A549 (cell line): Measurements from ENCODE around the gene RAB29. TPM values are rescaled to one million over a fixed set of nuclear protein-coding genes. Genes with fewer than 3 reads are reported as not detected.

Source experiments
- ATAC-seq, 2 experiments: fragments of 200-7000 bp in 1 of 2; fragments of >200 bp in 1 of 2; cut with Nextera tagmentation in 1 of 2; cut with Tn5 transposase in 1 of 2; 3 replicates each; pipeline versions ENCODE4 v1.8.0 to v1.9.1; 2018 to 2020; ENCODE audit warnings: mild to moderate bottlenecking in 1 of 2, moderate library complexity in 1 of 2
- CTCF ChIA-PET: fragments of 300-600 bp; sonication (Branson Sonifier 250); formaldehyde crosslinking; extraction: SDS; loops from one replicate; lab custom pipeline; 2021; ENCODE audit warnings: antibody characterized with exemption, inconsistent platforms; lab: Yijun Ruan, JAX
- POLR2A ChIA-PET: fragments of 350-600 bp; formaldehyde crosslinking; extraction: SDS; loops from one replicate; lab custom pipeline; 2021; ENCODE audit warnings: antibody characterized with exemption, inconsistent platforms; lab: Yijun Ruan, JAX
- DNase-seq, 2 experiments: peaks; one replicate each; pipeline versions ENCODE4 v3.0.0 to v3.0.0-alpha.2; 2011 to 2016; ENCODE audit warnings: low read depth in 1 of 2, low spot score in 1 of 2
- FAIRE-seq: peaks from 2 replicates; lab custom pipeline; 2011; peaks lifted over from hg19 to GRCh38; lab: Jason Lieb, UNC
- H3K27ac ChIP-seq, 2 experiments: fragments of >200 bp; sonication (Bioruptor Twin); formaldehyde crosslinking; 3 replicates each; pipeline ENCODE4 v1.5.1; 2016 to 2017
- H3K4me1 ChIP-seq: fragments of >200 bp; sonication (Bioruptor Twin); formaldehyde crosslinking; 3 replicates; pipeline ENCODE4 v1.6.1; 2016
- H3K4me2 ChIP-seq: fragments of >200 bp; sonication (Bioruptor Twin); formaldehyde crosslinking; 3 replicates; pipeline ENCODE4 v1.6.1; 2016
- H3K4me3 ChIP-seq: fragments of >200 bp; sonication (Bioruptor Twin); formaldehyde crosslinking; 3 replicates; pipeline ENCODE4 v1.5.1; 2016
- H3K9me3 ChIP-seq: fragments of >200 bp; sonication (Bioruptor Twin); formaldehyde crosslinking; 3 replicates; pipeline ENCODE4 v1.6.1; 2016
- BHLHE40 ChIP-seq: IDR thresholded peaks from 2 replicates; pipeline ENCODE4 v1.6.1; 2012; ENCODE audit warnings: low read depth, low read length, inconsistent platforms
- CEBPB ChIP-seq, 2 experiments: fragments of >200 bp in 1 of 2; sonication (Bioruptor Twin) in 1 of 2; formaldehyde crosslinking in 1 of 2; IDR thresholded peaks; 2 replicates each; pipeline ENCODE4 v1.6.1; 2012 to 2016
- ELK1 ChIP-seq: fragments of 150-350 bp; IDR thresholded peaks from 2 replicates; pipeline ENCODE4 v1.6.1; 2014; ENCODE audit warnings: low read depth, mild to moderate bottlenecking, low read length
- EP300 ChIP-seq, 2 experiments: fragments of >200 bp; sonication (Bioruptor Twin); formaldehyde crosslinking; IDR thresholded peaks; 2 replicates in 1 of 2; 3 replicates in 1 of 2; pipeline ENCODE4 v1.6.1; 2016 to 2017
- ESRRA ChIP-seq: fragments of 150-350 bp; IDR thresholded peaks from 2 replicates; pipeline ENCODE4 v1.6.1; 2014; ENCODE audit warnings: mild to moderate bottlenecking, low read length, borderline replicate concordance
- FOXS1 ChIP-seq: fragments of 250-450 bp; sonication (Bioruptor Pico); IDR thresholded peaks from 2 replicates; pipeline ENCODE4 v1.5.0; 2020; ENCODE audit warnings: mild to moderate bottlenecking, moderate library complexity
- HEYL ChIP-seq: fragments of 250-450 bp; sonication (Bioruptor Pico); IDR thresholded peaks from 2 replicates; pipeline ENCODE4 v1.8.0; 2021; ENCODE audit warnings: mild to moderate bottlenecking, moderate library complexity
- HOXB5 ChIP-seq: fragments of 250-450 bp; sonication (Bioruptor Pico); IDR thresholded peaks from 2 replicates; pipeline ENCODE4 v1.5.0; 2020; ENCODE audit warnings: mild to moderate bottlenecking, moderate library complexity
- JUNB ChIP-seq: fragments of >200 bp; sonication (Bioruptor Twin); formaldehyde crosslinking; IDR thresholded peaks from 2 replicates; pipeline ENCODE4 v1.6.1; 2016
- MAFK ChIP-seq: fragments of 450-650 bp; IDR thresholded peaks from 2 replicates; pipeline ENCODE4 v1.6.1; 2014; ENCODE audit not compliant: partially characterized antibody
- MYC ChIP-seq: IDR thresholded peaks from 2 replicates; pipeline ENCODE4 v1.6.1; 2012; ENCODE audit warnings: mild to moderate bottlenecking, inconsistent platforms, low read length, improper control_type of control experiment, borderline replicate concordance
- NPAS2 ChIP-seq: fragments of 250-450 bp; sonication (Bioruptor Pico); IDR thresholded peaks from 2 replicates; pipeline ENCODE4 v1.8.0; 2022; ENCODE audit warnings: mild to moderate bottlenecking, moderate library complexity, borderline replicate concordance
- NR3C1 ChIP-seq: fragments of >200 bp; sonication (Bioruptor Twin); formaldehyde crosslinking; IDR thresholded peaks from 3 replicates; pipeline ENCODE4 v1.6.1; 2017
- POLR2AphosphoS2 ChIP-seq: conservative IDR thresholded peaks from 2 replicates; pipeline ENCODE4 v1.6.1; 2012; ENCODE audit warnings: low read length, improper control_type of control experiment, inconsistent platforms
- RCOR1 ChIP-seq: fragments of 150-350 bp; IDR thresholded peaks from 2 replicates; pipeline ENCODE4 v1.6.1; 2014; ENCODE audit warnings: antibody characterized with exemption, low read length, low read depth
- RFX5 ChIP-seq: fragments of 450-650 bp; IDR thresholded peaks from 2 replicates; pipeline ENCODE4 v1.7.1; 2014; ENCODE audit warnings: antibody characterized with exemption, mild to moderate bottlenecking, moderate library complexity
- RNF2 ChIP-seq: fragments of 200-600 bp; sonication (generic); IDR thresholded peaks from 2 replicates; pipeline ENCODE4 v1.6.1; 2016; ENCODE audit warnings: low read depth, mild to moderate bottlenecking, antibody characterized with exemption, moderate library complexity, borderline replicate concordance
- SREBF2 ChIP-seq: fragments of 450-650 bp; IDR thresholded peaks from 2 replicates; pipeline ENCODE4 v1.6.1; 2014; ENCODE audit warnings: mild to moderate bottlenecking, moderate library complexity
- ZFP36 ChIP-seq: fragments of 450-650 bp; IDR thresholded peaks from 2 replicates; pipeline ENCODE4 v1.6.1; 2014; ENCODE audit warnings: borderline replicate concordance; ENCODE audit not compliant: partially characterized antibody
- WGBS: methylation state at CpG from one replicate; pipeline ENCODE4 v1.1.6; 2017; ENCODE audit errors: missing lambda C conversion rate; 5-methylcytosine and 5-hydroxymethylcytosine counted together
- polyA plus RNA-seq, 4 experiments: library from polyadenylated mRNA; depleted of rRNA in 3 of 4; stranded (reverse); fragments of >200 nt; fragmentation: RNase III in 1 of 4; extraction: RNeasy Plus Mini Kit Qiagen cat#74134 plus additional on column Dnase treatment in 1 of 4; gene quantifications; 2 replicates in 3 of 4; 3 replicates in 1 of 4; pipeline ENCODE4 v1.2.3, GENCODE V29; 2011 to 2017
- TF ChIP-seq, protein P1 (sequence below): fragments of 250-450 bp; sonication (Bioruptor Pico); IDR thresholded peaks from 2 replicates; pipeline ENCODE4 v1.5.0; 2020; ENCODE audit warnings: low read depth, mild to moderate bottlenecking, moderate library complexity
- TF ChIP-seq, protein P2 (sequence below): fragments of 200-600 bp; sonication (generic); IDR thresholded peaks from 2 replicates; pipeline ENCODE4 v1.6.1; 2016; ENCODE audit warnings: antibody characterized with exemption, mild to moderate bottlenecking, moderate library complexity
- TF ChIP-seq, protein P3 (sequence below): fragments of >200 bp; sonication (Bioruptor Twin); formaldehyde crosslinking; IDR thresholded peaks from 3 replicates; pipeline ENCODE4 v1.5.1; 2016
- TF ChIP-seq, protein P4 (sequence below): fragments of 450-650 bp; IDR thresholded peaks from 2 replicates; pipeline ENCODE4 v1.6.1; 2014; ENCODE audit warnings: antibody characterized with exemption
- TF ChIP-seq, protein P5 (sequence below): IDR thresholded peaks from 2 replicates; pipeline ENCODE4 v1.6.1; 2012
- TF ChIP-seq, protein P6 (sequence below): IDR thresholded peaks from 2 replicates; pipeline ENCODE4 v1.6.1; 2012

Gene RAB29
- polyA plus RNA-seq, 2 of the 4 experiments (the other 2 are of a cell fraction) = 9.8 to 17.9 TPM

DNA sequence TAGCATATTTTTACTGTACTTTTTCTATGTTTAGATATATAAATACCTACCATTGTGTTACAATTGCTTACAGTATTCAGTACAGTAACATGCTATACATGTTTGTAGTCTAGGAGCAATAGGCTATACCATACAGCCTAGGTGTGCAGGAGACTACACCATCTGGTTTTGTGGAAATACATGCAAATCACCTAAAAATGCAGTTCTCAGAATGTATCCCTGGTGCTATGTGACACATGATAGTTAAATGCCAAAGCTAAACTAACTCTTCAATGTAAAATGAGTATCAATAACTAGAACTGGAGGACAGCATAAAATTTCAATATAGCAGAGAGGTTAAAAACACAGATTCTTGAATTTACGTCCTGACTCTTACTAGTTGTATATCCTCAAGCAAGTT is 40.1 kb downstream of the RAB29 start:
- no peak for ATAC-seq

DNA sequence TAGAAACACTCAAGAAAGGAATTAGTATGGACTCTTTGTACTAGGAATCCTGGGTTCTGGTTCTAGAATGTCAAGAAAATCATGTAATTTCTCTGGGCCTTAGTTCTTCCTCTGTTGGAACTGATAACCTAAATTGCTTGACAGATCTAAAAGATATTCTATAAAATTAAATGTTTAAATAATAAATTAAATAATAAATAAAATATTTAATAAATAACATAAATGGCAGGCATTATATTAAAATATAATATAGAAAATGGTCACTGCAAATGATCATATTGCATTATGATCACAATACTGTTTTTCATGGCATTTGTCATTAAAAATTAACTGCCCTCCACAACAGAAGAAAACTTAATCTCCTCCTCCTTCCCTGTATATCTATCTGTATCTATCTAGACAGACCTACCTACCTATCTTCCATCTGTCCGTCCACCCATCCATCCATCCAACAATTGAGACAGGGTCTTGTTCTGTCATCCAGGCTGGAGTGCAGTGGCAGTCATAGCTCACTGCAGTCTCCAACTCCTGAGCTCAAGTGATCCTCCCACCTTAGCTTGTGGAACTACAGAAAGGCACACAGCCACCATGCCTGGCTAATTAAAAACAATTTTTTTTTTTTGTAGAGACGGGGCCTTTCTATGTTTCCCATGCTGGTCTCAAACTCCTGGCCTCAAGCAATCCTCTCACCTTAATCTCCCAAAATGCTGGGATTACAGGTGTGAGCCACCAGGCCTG is 41.7 kb downstream of the RAB29 start:
- peaks cover 20% of the 10 kb centered on the region for H3K4me1 ChIP-seq
- ChIA-PET CTCF (interaction anchor here (1.1 to 5.6 kb wide), 4 partner anchors 15 to 75 kb away, joined by 4 to 37 read pairs (median 9); no protein-coding TSS in a partner anchor), POLR2A (no interaction called here)
- 73% methylated on average over 2 of the region's 2 CpGs for WGBS
- DNase-seq (no peak), ATAC-seq (peak in 1 of 2 experiments; percentile 40; a peak in 3 of 6 replicates), FAIRE-seq (no peak)
- no peak overlapping the region for H3K4me3 ChIP-seq
- no peak overlapping the region for H3K27ac ChIP-seq
- H3K9me3 ChIP-seq = no peaks in the 10 kb centered on the region
- 0 out of 3 replicates have a peak overlapping the region, but pooled peaks have one; percentile 19 for H3K4me2 ChIP-seq
- TF ChIP-seq ESRRA (no peak), RCOR1 (no peak), NR3C1 (no peak), MYC (no peak), RFX5 (no peak), FOXS1 (no peak), EP300 (IDR thresholded peaks at IDR 0.05) (no peak)
- TF ChIP-seq, protein P1, sequence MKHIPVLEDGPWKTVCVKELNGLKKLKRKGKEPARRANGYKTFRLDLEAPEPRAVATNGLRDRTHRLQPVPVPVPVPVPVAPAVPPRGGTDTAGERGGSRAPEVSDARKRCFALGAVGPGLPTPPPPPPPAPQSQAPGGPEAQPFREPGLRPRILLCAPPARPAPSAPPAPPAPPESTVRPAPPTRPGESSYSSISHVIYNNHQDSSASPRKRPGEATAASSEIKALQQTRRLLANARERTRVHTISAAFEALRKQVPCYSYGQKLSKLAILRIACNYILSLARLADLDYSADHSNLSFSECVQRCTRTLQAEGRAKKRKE (CRISPR knock-in tag) = no peak
- TF ChIP-seq, protein P2, sequence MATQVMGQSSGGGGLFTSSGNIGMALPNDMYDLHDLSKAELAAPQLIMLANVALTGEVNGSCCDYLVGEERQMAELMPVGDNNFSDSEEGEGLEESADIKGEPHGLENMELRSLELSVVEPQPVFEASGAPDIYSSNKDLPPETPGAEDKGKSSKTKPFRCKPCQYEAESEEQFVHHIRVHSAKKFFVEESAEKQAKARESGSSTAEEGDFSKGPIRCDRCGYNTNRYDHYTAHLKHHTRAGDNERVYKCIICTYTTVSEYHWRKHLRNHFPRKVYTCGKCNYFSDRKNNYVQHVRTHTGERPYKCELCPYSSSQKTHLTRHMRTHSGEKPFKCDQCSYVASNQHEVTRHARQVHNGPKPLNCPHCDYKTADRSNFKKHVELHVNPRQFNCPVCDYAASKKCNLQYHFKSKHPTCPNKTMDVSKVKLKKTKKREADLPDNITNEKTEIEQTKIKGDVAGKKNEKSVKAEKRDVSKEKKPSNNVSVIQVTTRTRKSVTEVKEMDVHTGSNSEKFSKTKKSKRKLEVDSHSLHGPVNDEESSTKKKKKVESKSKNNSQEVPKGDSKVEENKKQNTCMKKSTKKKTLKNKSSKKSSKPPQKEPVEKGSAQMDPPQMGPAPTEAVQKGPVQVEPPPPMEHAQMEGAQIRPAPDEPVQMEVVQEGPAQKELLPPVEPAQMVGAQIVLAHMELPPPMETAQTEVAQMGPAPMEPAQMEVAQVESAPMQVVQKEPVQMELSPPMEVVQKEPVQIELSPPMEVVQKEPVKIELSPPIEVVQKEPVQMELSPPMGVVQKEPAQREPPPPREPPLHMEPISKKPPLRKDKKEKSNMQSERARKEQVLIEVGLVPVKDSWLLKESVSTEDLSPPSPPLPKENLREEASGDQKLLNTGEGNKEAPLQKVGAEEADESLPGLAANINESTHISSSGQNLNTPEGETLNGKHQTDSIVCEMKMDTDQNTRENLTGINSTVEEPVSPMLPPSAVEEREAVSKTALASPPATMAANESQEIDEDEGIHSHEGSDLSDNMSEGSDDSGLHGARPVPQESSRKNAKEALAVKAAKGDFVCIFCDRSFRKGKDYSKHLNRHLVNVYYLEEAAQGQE = no peak

More for the DNA sequence above, 40.1 kb downstream of the RAB29 start:
- Histone ChIP-seq H3K9me3 (no peaks in the 10 kb centered on the region), H3K27ac (no peak overlapping the region), H3K4me1 (peaks cover 28% of the 10 kb centered on the region), H3K4me3 (no peak overlapping the region), H3K4me2 (no peak overlapping the region)
- WGBS = 92% methylated on average over 1 of the region's 1 CpG
- no peak for DNase-seq
- ChIA-PET CTCF (interaction anchor here (1.6 kb wide), 1 partner anchor 77 kb away, joined by 5 read pairs; no protein-coding TSS in a partner anchor), POLR2A (no interaction called here)
- no peak for TF ChIP-seq JUNB
- no peak for TF ChIP-seq RNF2
- no peak for TF ChIP-seq CEBPB (IDR thresholded peaks at IDR 0.05)
- TF ChIP-seq, protein P3, sequence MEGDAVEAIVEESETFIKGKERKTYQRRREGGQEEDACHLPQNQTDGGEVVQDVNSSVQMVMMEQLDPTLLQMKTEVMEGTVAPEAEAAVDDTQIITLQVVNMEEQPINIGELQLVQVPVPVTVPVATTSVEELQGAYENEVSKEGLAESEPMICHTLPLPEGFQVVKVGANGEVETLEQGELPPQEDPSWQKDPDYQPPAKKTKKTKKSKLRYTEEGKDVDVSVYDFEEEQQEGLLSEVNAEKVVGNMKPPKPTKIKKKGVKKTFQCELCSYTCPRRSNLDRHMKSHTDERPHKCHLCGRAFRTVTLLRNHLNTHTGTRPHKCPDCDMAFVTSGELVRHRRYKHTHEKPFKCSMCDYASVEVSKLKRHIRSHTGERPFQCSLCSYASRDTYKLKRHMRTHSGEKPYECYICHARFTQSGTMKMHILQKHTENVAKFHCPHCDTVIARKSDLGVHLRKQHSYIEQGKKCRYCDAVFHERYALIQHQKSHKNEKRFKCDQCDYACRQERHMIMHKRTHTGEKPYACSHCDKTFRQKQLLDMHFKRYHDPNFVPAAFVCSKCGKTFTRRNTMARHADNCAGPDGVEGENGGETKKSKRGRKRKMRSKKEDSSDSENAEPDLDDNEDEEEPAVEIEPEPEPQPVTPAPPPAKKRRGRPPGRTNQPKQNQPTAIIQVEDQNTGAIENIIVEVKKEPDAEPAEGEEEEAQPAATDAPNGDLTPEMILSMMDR = no peak
- TF ChIP-seq ZFP36 = no peak
- TF ChIP-seq, protein P4, sequence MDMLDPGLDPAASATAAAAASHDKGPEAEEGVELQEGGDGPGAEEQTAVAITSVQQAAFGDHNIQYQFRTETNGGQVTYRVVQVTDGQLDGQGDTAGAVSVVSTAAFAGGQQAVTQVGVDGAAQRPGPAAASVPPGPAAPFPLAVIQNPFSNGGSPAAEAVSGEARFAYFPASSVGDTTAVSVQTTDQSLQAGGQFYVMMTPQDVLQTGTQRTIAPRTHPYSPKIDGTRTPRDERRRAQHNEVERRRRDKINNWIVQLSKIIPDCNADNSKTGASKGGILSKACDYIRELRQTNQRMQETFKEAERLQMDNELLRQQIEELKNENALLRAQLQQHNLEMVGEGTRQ = no peak
- TF ChIP-seq MAFK = no peak
- TF ChIP-seq, protein P5, sequence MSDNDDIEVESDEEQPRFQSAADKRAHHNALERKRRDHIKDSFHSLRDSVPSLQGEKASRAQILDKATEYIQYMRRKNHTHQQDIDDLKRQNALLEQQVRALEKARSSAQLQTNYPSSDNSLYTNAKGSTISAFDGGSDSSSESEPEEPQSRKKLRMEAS = no peak
- TF ChIP-seq EP300 (IDR thresholded peaks at IDR 0.05) = no peak
- TF ChIP-seq NPAS2 (CRISPR knock-in tag) = no peak
- no peak for TF ChIP-seq ELK1
- no peak for TF ChIP-seq HEYL
- TF ChIP-seq RCOR1 = no peak
- no peak for TF ChIP-seq MYC
- no peak for TF ChIP-seq SREBF2
- no peak for TF ChIP-seq HOXB5 (CRISPR knock-in tag)
- TF ChIP-seq POLR2AphosphoS2 = no peak
- TF ChIP-seq, protein P6, sequence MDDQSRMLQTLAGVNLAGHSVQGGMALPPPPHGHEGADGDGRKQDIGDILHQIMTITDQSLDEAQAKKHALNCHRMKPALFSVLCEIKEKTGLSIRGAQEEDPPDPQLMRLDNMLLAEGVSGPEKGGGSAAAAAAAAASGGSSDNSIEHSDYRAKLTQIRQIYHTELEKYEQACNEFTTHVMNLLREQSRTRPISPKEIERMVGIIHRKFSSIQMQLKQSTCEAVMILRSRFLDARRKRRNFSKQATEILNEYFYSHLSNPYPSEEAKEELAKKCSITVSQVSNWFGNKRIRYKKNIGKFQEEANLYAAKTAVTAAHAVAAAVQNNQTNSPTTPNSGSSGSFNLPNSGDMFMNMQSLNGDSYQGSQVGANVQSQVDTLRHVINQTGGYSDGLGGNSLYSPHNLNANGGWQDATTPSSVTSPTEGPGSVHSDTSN = no peak
- TF ChIP-seq, protein P1 (CRISPR knock-in tag) = no peak
- no peak for TF ChIP-seq BHLHE40
- no peak for FAIRE-seq
